RKO (cell line): ENCODE measurements around the gene NUP133.
"Not testable (repeated sequence)": the region's sequence is repeated elsewhere in the genome, so short reads cannot be mapped to it uniquely, and the experiment has no call there.

Experiments used
- DNase-seq: peaks from one replicate; pipeline ENCODE4 v3.0.0-alpha.2; 2016; ENCODE audit warnings: low spot score

Gene NUP133

GRCh38 chr1:229508823-229509337 is 739 bp upstream of the NUP133 start:
- no peak for DNase-seq

GRCh38 chr1:229507502-229507901 is 639 bp downstream of the NUP133 start:
- DNase-seq = no peak

- no peak for DNase-seq
These were observed 1.5 kb downstream of the NUP133 start for GRCh38 chr1:229506633-229507032.

- DNase-seq = no peak
These were observed 12.4 kb downstream of the NUP133 start for GRCh38 chr1:229495782-229496181.

- no peak for DNase-seq
These were observed 21.0 kb downstream of the NUP133 start for GRCh38 chr1:229487181-229487580.

- no peak for DNase-seq
These were observed 22.8 kb downstream of the NUP133 start for GRCh38 chr1:229485318-229485717.

- no peak for DNase-seq
These were observed 25.6 kb downstream of the NUP133 start for GRCh38 chr1:229482511-229482910.

- no peak for DNase-seq
These were observed 27.6 kb downstream of the NUP133 start for GRCh38 chr1:229480495-229480894.

GRCh38 chr1:229479660-229480399 is 28.3 kb downstream of the NUP133 start:
- no peak for DNase-seq

GRCh38 chr1:229478852-229479251 is 29.3 kb downstream of the NUP133 start:
- no peak for DNase-seq

- not testable (repeated sequence) for DNase-seq
These were observed 32.3 kb downstream of the NUP133 start for GRCh38 chr1:229475859-229476258.

- no peak for DNase-seq
These were observed 33.6 kb downstream of the NUP133 start for GRCh38 chr1:229474509-229474908.

GRCh38 chr1:229471175-229471574 is 37.0 kb downstream of the NUP133 start:
- no peak for DNase-seq

- no peak for DNase-seq
These were observed 37.6 kb downstream of the NUP133 start for GRCh38 chr1:229470406-229471043.

- no peak for DNase-seq
These were observed 41.3 kb downstream of the NUP133 start for GRCh38 chr1:229466887-229467286.

- no peak for DNase-seq
These were observed 43.5 kb downstream of the NUP133 start for GRCh38 chr1:229464672-229465071.

- no peak for DNase-seq
These were observed 47.0 kb downstream of the NUP133 start for GRCh38 chr1:229461032-229461668.

GRCh38 chr1:229459815-229460214 is 48.3 kb downstream of the NUP133 start:
- no peak for DNase-seq

GRCh38 chr1:229457436-229457835 is 50.7 kb downstream of the NUP133 start:
- no peak for DNase-seq

- DNase-seq = no peak
These were observed 52.1 kb downstream of the NUP133 start for GRCh38 chr1:229456016-229456415.

- DNase-seq = no peak
These were observed 54.1 kb downstream of the NUP133 start for GRCh38 chr1:229454056-229454455.

- DNase-seq = peak; percentile 51
These were observed 55.0 kb downstream of the NUP133 start for GRCh38 chr1:229452956-229453801.
